Placental epithelial cell (primary cell): ENCODE results near the gene WDR13. TPM values are rescaled to one million over a fixed set of nuclear protein-coding genes. Genes with fewer than 3 reads are reported as not detected.

Experiments
- small RNA-seq: library from RNA; depleted of rRNA; stranded (forward); fragments of <200 nt; gene quantifications from one replicate; pipeline ENCODE3, GENCODE V24; 2012
- total RNA-seq: library from RNA; depleted of rRNA; stranded (reverse); fragments of >200 nt; gene quantifications from 2 replicates; pipeline ENCODE4 v1.2.3, GENCODE V29; 2012

Gene WDR13
- 159 and 163 TPM in 2 replicates for total RNA-seq

DNA sequence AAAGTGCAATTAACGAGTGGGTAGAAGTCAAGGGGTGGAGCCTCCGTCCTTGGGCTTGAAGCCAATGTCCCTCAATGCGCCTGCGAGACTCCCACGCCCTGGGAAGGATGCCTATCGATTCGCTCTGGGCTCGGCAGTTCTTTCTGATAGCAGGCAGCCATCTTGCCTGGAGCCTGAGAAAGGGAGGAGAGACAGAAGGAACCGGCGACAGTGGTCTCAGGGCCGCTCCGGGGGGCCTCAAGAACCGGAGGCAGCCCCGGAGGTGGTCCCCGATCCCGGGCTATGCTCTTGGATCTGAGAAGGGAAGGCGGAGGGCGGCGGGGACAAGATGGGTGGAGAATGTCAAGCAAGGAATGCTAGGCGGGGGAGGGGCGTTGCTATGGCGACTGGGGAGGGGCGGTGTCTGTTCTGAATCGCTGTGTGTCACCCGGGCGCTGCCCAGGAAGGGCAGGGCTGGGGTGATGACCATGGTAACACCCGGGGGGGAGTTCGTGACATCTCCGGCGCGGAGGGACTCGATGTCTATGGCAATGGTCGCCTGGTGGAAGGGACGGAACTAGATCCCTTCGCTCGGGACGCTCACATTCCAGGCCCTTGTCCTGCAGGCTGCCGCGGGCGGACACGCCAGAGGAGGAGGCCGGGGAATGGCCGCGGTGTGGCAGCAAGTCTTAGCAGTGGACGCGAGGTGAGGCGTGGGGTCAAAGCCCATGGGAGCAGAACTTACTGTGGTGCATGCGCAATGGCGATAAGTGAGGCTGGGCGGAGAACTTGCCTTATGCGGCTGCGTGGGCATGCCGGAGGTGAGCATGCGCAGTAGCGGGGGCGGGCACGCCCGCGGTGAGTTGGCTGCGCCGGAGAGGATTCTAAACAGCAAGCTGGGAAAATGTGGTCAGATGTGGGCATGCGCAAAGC, at the start of gene WDR13:
Gene WDR13 (plus strand): TSS at position 140 of the 912 bp plus-strand sequence. CDS start 505 bp downstream, at position 645.

DNA sequence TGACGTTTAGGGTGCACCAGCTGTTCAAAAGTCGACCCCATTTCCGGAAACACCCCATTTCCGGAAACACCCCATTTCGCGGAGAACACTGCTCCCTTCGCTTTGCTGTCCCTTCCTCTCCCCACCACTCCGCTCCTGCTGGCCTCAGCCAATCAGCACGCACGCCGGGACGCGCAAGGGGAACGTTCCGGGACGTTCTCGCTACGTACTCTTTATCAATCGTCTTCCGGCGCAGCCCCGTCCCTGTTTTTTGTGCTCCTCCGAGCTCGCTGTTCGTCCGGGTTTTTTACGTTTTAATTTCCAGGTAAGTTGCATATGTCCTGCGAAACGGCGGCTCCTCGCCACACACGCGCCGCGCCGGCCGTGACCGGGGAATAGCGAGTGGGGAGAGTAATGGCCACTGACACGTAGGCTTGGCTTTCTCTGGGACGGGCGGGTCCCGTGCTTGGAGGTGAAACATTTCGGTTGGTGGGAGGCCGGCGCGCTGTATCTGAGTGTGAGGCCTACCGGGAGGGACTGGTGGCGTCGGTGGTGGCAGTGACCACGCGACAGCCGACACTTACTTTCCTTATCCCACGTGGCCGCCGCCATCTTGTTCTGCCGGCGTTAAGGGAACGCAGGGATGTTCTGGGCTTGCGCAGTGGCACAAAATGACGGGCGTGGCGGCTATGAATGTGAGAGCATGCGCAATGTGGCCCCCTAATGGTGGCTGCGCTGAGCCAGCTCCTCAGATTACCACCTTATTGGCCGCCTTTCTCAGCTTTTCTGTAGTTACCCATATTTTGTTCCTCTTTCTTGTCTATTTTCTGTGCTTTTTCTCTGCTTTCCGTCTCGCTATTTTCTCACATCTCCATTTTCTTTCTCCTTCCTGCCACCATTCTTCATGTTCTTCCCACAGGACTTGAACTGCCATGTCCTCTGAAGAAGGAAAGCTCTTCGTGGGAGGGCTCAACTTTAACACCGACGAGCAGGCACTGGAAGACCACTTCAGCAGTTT, 22.7 kb upstream of the WDR13 start, which contains the start of gene RBM3:
Gene RBM3 (plus strand): TSS at position 215 of the 997 bp plus-strand sequence. CDS start 697 bp downstream, at position 912.

Small RNAs within 50 kb of the gene (small RNA-seq; reads per million reads assigned to genes)
- gene MRPL32P1 = not detected

Other genes with a start within 250 kb of the WDR13 start
- not detected in 2 replicates for gene SSX3, start 240.8 kb upstream of the WDR13 start, total RNA-seq
- gene SSX4, start 214.0 kb upstream of the WDR13 start, total RNA-seq = not detected in 2 replicates
- not detected in 2 replicates for gene SSX4B, start 185.5 kb upstream of the WDR13 start, total RNA-seq
- 36.1 and 65.6 TPM in 2 replicates for gene SLC38A5, start 127.2 kb upstream of the WDR13 start, total RNA-seq
- 71.8 and 160 TPM in 2 replicates for gene FTSJ1, start 121.3 kb upstream of the WDR13 start, total RNA-seq
- 73.0 and 246 TPM in 2 replicates for gene PORCN, start 88.5 kb upstream of the WDR13 start, total RNA-seq
- 87.6 and 210 TPM in 2 replicates for gene EBP, start 75.7 kb upstream of the WDR13 start, total RNA-seq
- gene TBC1D25, start 57.8 kb upstream of the WDR13 start, total RNA-seq = 16.1 and 18.7 TPM in 2 replicates
- 204 and 375 TPM in 2 replicates for gene RBM3, start 23.0 kb upstream of the WDR13 start, total RNA-seq
- 0.39 TPM in 1 of 2 replicates, not detected in the other for gene WAS, start 86.3 kb downstream of the WDR13 start, total RNA-seq
- 6.7 TPM in 2 replicates for gene SUV39H1, start 99.2 kb downstream of the WDR13 start, total RNA-seq
- gene GLOD5, start 164.3 kb downstream of the WDR13 start, total RNA-seq = not detected in 2 replicates
- not detected in 2 replicates for gene GATA1, start 189.1 kb downstream of the WDR13 start, total RNA-seq
- 75.8 and 79.6 TPM in 2 replicates for gene HDAC6, start 204.6 kb downstream of the WDR13 start, total RNA-seq
- not detected in 2 replicates for gene ERAS, start 229.0 kb downstream of the WDR13 start, total RNA-seq
- 13.1 and 27.1 TPM in 2 replicates for gene PCSK1N, start 238.1 kb downstream of the WDR13 start, total RNA-seq